SU-DHL-6 (cell line): Measurements from ENCODE around the gene CCSER2.
A peak's percentile ranks its signal among the peaks of the same experiment; 100 is the strongest.

Source experiments
- H2AFZ ChIP-seq: fragments of 200-600 bp; sonication (generic); 2 replicates; pipeline ENCODE4 v1.6.1; 2014; ENCODE audit warnings: low read depth, mild to moderate bottlenecking, moderate library complexity, mixed read lengths, antibody characterized with exemption, low read length; ENCODE audit not compliant: severe bottlenecking
- H3F3A ChIP-seq: fragments of 200-600 bp; shearing (Covaris generic); 2 replicates; pipeline ENCODE4 v1.6.0; 2016; ENCODE audit warnings: antibody characterized with exemption, mild to moderate bottlenecking; ENCODE audit not compliant: insufficient read depth
- H3K27ac ChIP-seq: fragments of 200-600 bp; sonication (generic); 2 replicates; pipeline ENCODE4 v1.5.1; 2016; ENCODE audit warnings: low read depth, mild to moderate bottlenecking, low read length, moderate library complexity, mixed read lengths
- H3K27me3 ChIP-seq: fragments of 200-600 bp; sonication (generic), shearing (Covaris generic); 2 replicates; pipeline ENCODE4 v1.6.0; 2014; ENCODE audit warnings: mild to moderate bottlenecking, low read length
- H3K36me3 ChIP-seq: fragments of 200-600 bp; sonication (generic); 2 replicates; pipeline ENCODE4 v1.6.1; 2014; ENCODE audit warnings: mild to moderate bottlenecking, low read length, mixed read lengths
- H3K4me2 ChIP-seq: fragments of 300-600, 200-600 bp; shearing (Covaris generic), sonication (generic); 2 replicates; pipeline ENCODE4 v1.6.0; 2014; ENCODE audit warnings: low read length, low read depth, mild to moderate bottlenecking; ENCODE audit not compliant: poor library complexity, severe bottlenecking
- H3K4me3 ChIP-seq: fragments of 200-600 bp; sonication (generic); 2 replicates; pipeline ENCODE4 v1.5.1; 2014; ENCODE audit warnings: antibody characterized with exemption, low read length, mild to moderate bottlenecking, mixed read lengths; ENCODE audit not compliant: insufficient read depth, poor library complexity, severe bottlenecking
- H3K79me2 ChIP-seq: fragments of 200-600 bp; sonication (generic); 2 replicates; pipeline ENCODE4 v1.6.1; 2014; ENCODE audit warnings: mild to moderate bottlenecking, low read length, moderate library complexity; ENCODE audit not compliant: insufficient read depth
- H3K9ac ChIP-seq: fragments of 200-600 bp; sonication (generic); 2 replicates; pipeline ENCODE4 v1.7.0; 2014; ENCODE audit warnings: mild to moderate bottlenecking, low read length
- H3K9me2 ChIP-seq: fragments of 200-600 bp; sonication (generic); replicated peaks from 2 replicates; pipeline ENCODE4 v1.6.1; 2014; ENCODE audit warnings: low read length; ENCODE audit not compliant: insufficient read depth
- H3K9me3 ChIP-seq: fragments of 200-600 bp; sonication (generic); 2 replicates; pipeline ENCODE4 v1.6.1; 2014; ENCODE audit warnings: low read length, mixed read lengths; ENCODE audit not compliant: insufficient read depth
- H4K20me1 ChIP-seq: fragments of 200-600 bp; sonication (generic); 2 replicates; pipeline ENCODE4 v1.6.1; 2014; ENCODE audit warnings: low read depth, mild to moderate bottlenecking, antibody characterized with exemption, low read length, moderate library complexity, mixed read lengths
- CTCF ChIP-seq: fragments of 200-600 bp; sonication (generic); IDR thresholded peaks from one replicate; pipeline ENCODE4 v1.5.1; 2017; ENCODE audit warnings: antibody characterized with exemption, mild to moderate bottlenecking, low read length, moderate library complexity; ENCODE audit not compliant: insufficient read depth, poor library complexity, severe bottlenecking
- EZH2phosphoT487 ChIP-seq: fragments of 200-600 bp; sonication (generic), shearing (Covaris generic); conservative IDR thresholded peaks from 2 replicates; pipeline ENCODE4 v1.6.1; 2018; ENCODE audit warnings: mild to moderate bottlenecking, antibody characterized with exemption, low read length, moderate library complexity, mixed read lengths

The CCSER2 gene

DNA sequence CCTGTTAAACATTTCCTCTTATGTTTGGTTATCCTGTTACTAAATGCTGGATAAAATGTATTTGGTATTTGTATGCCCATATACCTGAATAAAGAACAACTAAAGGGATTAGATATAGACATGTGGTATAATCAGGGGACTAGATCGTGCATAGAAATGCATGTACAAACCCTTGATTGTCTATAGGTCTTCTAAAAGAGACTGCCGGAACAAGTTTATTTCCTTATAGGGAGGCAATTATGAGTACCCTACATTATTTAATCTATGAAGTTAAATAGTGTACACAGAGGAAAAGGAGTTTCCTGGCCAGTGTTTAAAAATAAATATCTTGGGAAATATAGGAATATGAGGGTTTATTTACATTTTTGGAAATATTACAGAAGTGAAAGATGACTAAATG, 44.6 kb downstream of the CCSER2 start:
- Histone ChIP-seq H3K9me3 (no peaks in the 10 kb centered on the region), H3K27ac (no peak overlapping the region), H3F3A (no peaks in the 10 kb centered on the region), H4K20me1 (no peaks in the 10 kb centered on the region), H3K9me2 (no peaks in the 10 kb centered on the region), H3K4me3 (no peak overlapping the region), H3K4me2 (no peak overlapping the region), H3K27me3 (no peaks in the 10 kb centered on the region), H3K36me3 (no peaks in the 10 kb centered on the region), H2AFZ (no peak overlapping the region), H3K79me2 (no peaks in the 10 kb centered on the region), H3K9ac (no peak overlapping the region)
- TF ChIP-seq EZH2phosphoT487, result no peak
- TF ChIP-seq CTCF, result no peak

GRCh38 chr10:84374455-84374854, 46.1 kb downstream of the CCSER2 start:
- Histone ChIP-seq H3K9ac (no peak overlapping the region), H3K4me2 (no peak overlapping the region), H3K27ac (no peak overlapping the region), H3K4me3 (no peak overlapping the region), H4K20me1 (no peaks in the 10 kb centered on the region), H3K9me3 (no peaks in the 10 kb centered on the region), H3K27me3 (no peaks in the 10 kb centered on the region), H2AFZ (no peak overlapping the region), H3K79me2 (no peaks in the 10 kb centered on the region), H3F3A (no peaks in the 10 kb centered on the region), H3K36me3 (no peaks in the 10 kb centered on the region), H3K9me2 (no peaks in the 10 kb centered on the region)
- TF ChIP-seq EZH2phosphoT487 (no peak), CTCF (no peak)

DNA sequence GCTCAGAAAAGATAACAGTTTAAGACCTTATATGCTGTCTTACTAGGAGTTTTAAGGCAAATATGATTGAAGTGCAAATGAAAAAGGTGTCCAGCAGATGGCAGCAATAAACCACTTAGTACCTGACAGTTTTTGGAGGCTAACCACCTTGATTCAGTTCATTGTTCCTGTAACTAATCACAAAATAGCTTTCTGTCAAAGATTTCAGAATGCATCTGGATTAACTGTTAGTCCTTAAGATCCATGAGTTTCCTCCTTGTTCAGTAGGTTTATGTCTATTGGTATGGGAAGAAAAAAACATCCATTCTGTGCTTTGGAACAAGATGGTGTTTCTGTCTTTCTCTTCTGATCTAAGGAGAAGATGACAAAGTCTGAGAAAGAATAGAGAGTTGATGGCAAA, 46.6 kb downstream of the CCSER2 start:
- H3K27ac ChIP-seq, result no peak overlapping the region
- H3K4me2 ChIP-seq, result no peak overlapping the region
- no peaks in the 10 kb centered on the region for H3K9me2 ChIP-seq
- H3K4me3 ChIP-seq, result no peak overlapping the region
- no peaks in the 10 kb centered on the region for H4K20me1 ChIP-seq
- H3K9ac ChIP-seq, result no peak overlapping the region
- no peak for TF ChIP-seq EZH2phosphoT487
- peak; percentile 44 for TF ChIP-seq CTCF
- no peaks in the 10 kb centered on the region for H3F3A ChIP-seq
- no peaks in the 10 kb centered on the region for H3K27me3 ChIP-seq
- no peaks in the 10 kb centered on the region for H3K79me2 ChIP-seq
- no peaks in the 10 kb centered on the region for H3K36me3 ChIP-seq
- no peak overlapping the region for H2AFZ ChIP-seq
- no peaks in the 10 kb centered on the region for H3K9me3 ChIP-seq

DNA sequence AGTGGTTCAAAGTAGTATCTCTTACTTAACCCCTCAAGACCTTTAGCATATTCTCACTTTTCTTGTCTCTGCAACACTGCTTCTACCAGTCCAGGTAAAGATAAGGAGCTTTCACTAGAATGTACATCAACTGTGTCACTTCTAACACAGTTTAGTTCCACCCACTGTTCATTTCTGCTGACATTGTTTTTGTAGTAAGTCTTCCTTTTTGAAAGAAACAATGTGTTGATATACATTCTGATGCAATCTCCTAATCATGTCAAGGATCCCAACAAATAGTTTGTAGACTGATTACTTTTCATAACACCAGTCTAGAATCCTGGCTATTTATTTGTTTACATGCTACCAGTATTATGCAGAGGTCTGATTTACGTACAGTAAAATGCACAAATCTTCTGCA, 47.5 kb downstream of the CCSER2 start:
- Histone ChIP-seq H3K9ac (no peak overlapping the region), H3K9me2 (no peaks in the 10 kb centered on the region), H3K27me3 (no peaks in the 10 kb centered on the region), H3K4me3 (no peak overlapping the region), H3F3A (no peaks in the 10 kb centered on the region), H3K36me3 (no peaks in the 10 kb centered on the region), H3K27ac (no peak overlapping the region), H4K20me1 (no peaks in the 10 kb centered on the region), H3K9me3 (no peaks in the 10 kb centered on the region), H3K79me2 (no peaks in the 10 kb centered on the region), H3K4me2 (no peak overlapping the region), H2AFZ (no peak overlapping the region)
- TF ChIP-seq EZH2phosphoT487 (no peak), CTCF (no peak)
